WTC11 (cell line): ENCODE results near the gene CEP78. TPM values are rescaled to one million over a fixed set of nuclear protein-coding genes. Genes with fewer than 3 reads are reported as not detected.
A peak's percentile ranks its signal among the peaks of the same experiment; 100 is the strongest.

Source experiments
- ATAC-seq: fragments of 200-7000 bp; cut with Tn5 transposase; 2 replicates; pipeline ENCODE4 v1.10.0; 2021; ENCODE audit warnings: mild to moderate bottlenecking, moderate library complexity
- CTCF ChIA-PET: fragments of 300-600 bp; sonication (Branson Sonifier 250); formaldehyde crosslinking; loops from one replicate; lab custom pipeline; 2021; ENCODE audit warnings: antibody characterized with exemption; lab: Charles Lee
- POLR2A ChIA-PET: fragments of 350-600 bp; sonication (Branson Sonifier 250); formaldehyde crosslinking; loops from one replicate; lab custom pipeline; 2021; ENCODE audit warnings: antibody characterized with exemption; lab: Charles Lee
- DNase-seq: peaks from one replicate; pipeline ENCODE4 v3.0.0; 2021; ENCODE audit warnings: low spot score
- H3K27ac Mint-ChIP-seq: 2 replicates; pipeline ENCODE4 v1.8.0; 2021; ENCODE audit warnings: mixed read lengths
- H3K27me3 Mint-ChIP-seq: 2 replicates; pipeline ENCODE4 v1.8.0; 2021; ENCODE audit warnings: low read depth, mild to moderate bottlenecking, moderate library complexity, mixed read lengths
- H3K36me3 Mint-ChIP-seq: 2 replicates; pipeline ENCODE4 v1.8.0; 2021; ENCODE audit warnings: mixed read lengths
- H3K4me1 Mint-ChIP-seq: 2 replicates; pipeline ENCODE4 v1.8.0; 2022; ENCODE audit warnings: mixed read lengths
- H3K4me3 Mint-ChIP-seq: 2 replicates; pipeline ENCODE4 v1.8.0; 2021; ENCODE audit warnings: mild to moderate bottlenecking, moderate library complexity, mixed read lengths
- H3K9me3 Mint-ChIP-seq: 2 replicates; pipeline ENCODE4 v1.8.0; 2021; ENCODE audit warnings: mixed read lengths
- ATF1 ChIP-seq: sonication (generic); formaldehyde crosslinking; IDR thresholded peaks from 2 replicates; pipeline ENCODE4 v1.8.1; 2023; ENCODE audit warnings: mild to moderate bottlenecking, moderate library complexity, missing genetic modification reagents
- CBFB ChIP-seq: sonication (generic); formaldehyde crosslinking; IDR thresholded peaks from 2 replicates; pipeline ENCODE4 v1.8.1; 2022; ENCODE audit warnings: mild to moderate bottlenecking, low read depth, missing genetic modification reagents
- CREM ChIP-seq: sonication (generic); formaldehyde crosslinking; IDR thresholded peaks from 2 replicates; pipeline ENCODE4 v1.8.1; 2022; ENCODE audit warnings: mild to moderate bottlenecking, missing genetic modification reagents, moderate library complexity
- CTCF ChIP-seq: fragments of 200-600 bp; IDR thresholded peaks from 2 replicates; pipeline ENCODE4 v1.8.0; 2022; ENCODE audit warnings: antibody characterized with exemption
- E2F1 ChIP-seq: sonication (generic); formaldehyde crosslinking; IDR thresholded peaks from 2 replicates; pipeline ENCODE4 v1.8.0; 2022; ENCODE audit warnings: mild to moderate bottlenecking, missing genetic modification reagents
- E2F5 ChIP-seq: sonication (generic); formaldehyde crosslinking; IDR thresholded peaks from 2 replicates; pipeline ENCODE4 v1.8.1; 2022; ENCODE audit warnings: mild to moderate bottlenecking, moderate library complexity, missing genetic modification reagents
- FOXK1 ChIP-seq: sonication (generic); formaldehyde crosslinking; IDR thresholded peaks from 2 replicates; pipeline ENCODE4 v1.8.0; 2022; ENCODE audit warnings: mild to moderate bottlenecking, moderate library complexity, missing genetic modification reagents
- GABPB1 ChIP-seq: sonication (generic); formaldehyde crosslinking; IDR thresholded peaks from 2 replicates; pipeline ENCODE4 v1.8.1; 2023; ENCODE audit warnings: mild to moderate bottlenecking, missing genetic modification reagents
- JAZF1 ChIP-seq: fragments of 250-450 bp; sonication (Bioruptor Pico); IDR thresholded peaks from 2 replicates; pipeline ENCODE4 v1.9.0; 2021; ENCODE audit warnings: moderate library complexity, mild to moderate bottlenecking, inconsistent platforms
- JUN ChIP-seq: sonication (generic); formaldehyde crosslinking; IDR thresholded peaks from 2 replicates; pipeline ENCODE4 v1.8.0; 2023; ENCODE audit warnings: mild to moderate bottlenecking, missing genetic modification reagents
- KAT7 ChIP-seq: sonication (generic); formaldehyde crosslinking; IDR thresholded peaks from 2 replicates; pipeline ENCODE4 v1.8.1; 2023; ENCODE audit warnings: missing genetic modification reagents, mild to moderate bottlenecking, borderline replicate concordance
- MLX ChIP-seq: sonication (generic); formaldehyde crosslinking; IDR thresholded peaks from 2 replicates; pipeline ENCODE4 v1.8.1; 2023; ENCODE audit warnings: mild to moderate bottlenecking, missing genetic modification reagents, moderate library complexity
- MXD4 ChIP-seq: fragments of 250-450 bp; sonication (Bioruptor Pico); IDR thresholded peaks from 2 replicates; pipeline ENCODE4 v1.8.0; 2021; ENCODE audit warnings: mild to moderate bottlenecking, moderate library complexity, borderline replicate concordance
- NFYB ChIP-seq: sonication (generic); formaldehyde crosslinking; conservative IDR thresholded peaks from 2 replicates; pipeline ENCODE4 v1.8.0; 2022; ENCODE audit warnings: low read depth, missing genetic modification reagents
- NR2C2 ChIP-seq: sonication (generic); formaldehyde crosslinking; IDR thresholded peaks from 2 replicates; pipeline ENCODE4 v1.8.0; 2022; ENCODE audit warnings: mild to moderate bottlenecking, missing genetic modification reagents
- PRDM15 ChIP-seq: sonication (generic); formaldehyde crosslinking; IDR thresholded peaks from 2 replicates; pipeline ENCODE4 v1.8.0; 2022; ENCODE audit warnings: missing genetic modification reagents
- PRRX2 ChIP-seq: fragments of 250-450 bp; sonication (Bioruptor Pico); IDR thresholded peaks from 2 replicates; pipeline ENCODE4 v1.8.0; 2021; ENCODE audit warnings: mild to moderate bottlenecking
- RORB ChIP-seq: fragments of 250-450 bp; sonication (Bioruptor Pico); IDR thresholded peaks from 2 replicates; pipeline ENCODE4 v1.9.0; 2021; ENCODE audit warnings: mild to moderate bottlenecking
- SMAD4 ChIP-seq: sonication (generic); formaldehyde crosslinking; IDR thresholded peaks from 2 replicates; pipeline ENCODE4 v1.8.0; 2022; ENCODE audit warnings: mild to moderate bottlenecking, missing genetic modification reagents
- SOX15 ChIP-seq: fragments of 250-450 bp; sonication (Bioruptor Pico); IDR thresholded peaks from 2 replicates; pipeline ENCODE4 v1.9.0; 2021; ENCODE audit warnings: mild to moderate bottlenecking
- TP53 ChIP-seq: sonication (generic); formaldehyde crosslinking; IDR thresholded peaks from 2 replicates; pipeline ENCODE4 v1.8.1; 2023; ENCODE audit warnings: mild to moderate bottlenecking, missing genetic modification reagents
- ZBTB21 ChIP-seq: sonication (generic); formaldehyde crosslinking; IDR thresholded peaks from 2 replicates; pipeline ENCODE4 v1.8.1; 2023; ENCODE audit warnings: mild to moderate bottlenecking, missing genetic modification reagents, borderline replicate concordance
- ZNF138 ChIP-seq: sonication (generic); formaldehyde crosslinking; conservative IDR thresholded peaks from 2 replicates; pipeline ENCODE4 v1.8.1; 2022; ENCODE audit warnings: mild to moderate bottlenecking, moderate library complexity, missing genetic modification reagents
- ZSCAN18 ChIP-seq: fragments of 250-450 bp; sonication (Bioruptor Pico); IDR thresholded peaks from 2 replicates; pipeline ENCODE4 v2.1.2; 2022; ENCODE audit warnings: mild to moderate bottlenecking, moderate library complexity
- total RNA-seq: library from RNA; stranded (reverse); gene quantifications from 3 replicates; pipeline ENCODE4 v1.2.3, GENCODE V29; 2021

CEP78 gene
- total RNA-seq, 1 experiment from 2014 or later, result 42.0 TPM

- no peak overlapping the region for H3K4me3 Mint-ChIP-seq
- H3K4me1 Mint-ChIP-seq, result no peaks in the 10 kb centered on the region
- peaks cover 16% of the 10 kb centered on the region for H3K36me3 Mint-ChIP-seq
- no peak for TF ChIP-seq ZSCAN18 (CRISPR knock-in tag)
- TF ChIP-seq TP53 (CRISPR knock-in tag), result no peak
- peak; percentile 28; the same call in 1 of the 2 replicates for TF ChIP-seq CTCF
- TF ChIP-seq RORB, result no peak
- no peak for TF ChIP-seq PRRX2
- H3K9me3 Mint-ChIP-seq, result no peaks in the 10 kb centered on the region
- ATAC-seq (no peak), DNase-seq (no peak)
- H3K27ac Mint-ChIP-seq, result no peak overlapping the region
- ChIA-PET POLR2A (no interaction called here), CTCF (no interaction called here)
- no peaks in the 10 kb centered on the region for H3K27me3 Mint-ChIP-seq
These were observed 25.6 kb downstream of the CEP78 start for GRCh38 chr9:78261403-78262001.

- Mint-ChIP-seq H3K36me3 (peaks cover 23% of the 10 kb centered on the region), H3K27me3 (no peaks in the 10 kb centered on the region), H3K9me3 (no peaks in the 10 kb centered on the region), H3K4me3 (no peak overlapping the region), H3K27ac (no peak overlapping the region), H3K4me1 (no peaks in the 10 kb centered on the region)
- no peak for TF ChIP-seq SMAD4
- no peak for TF ChIP-seq NFYB (CRISPR knock-in tag)
- no peak for TF ChIP-seq FOXK1 (CRISPR knock-in tag)
- TF ChIP-seq KAT7 (CRISPR knock-in tag), result no peak
- TF ChIP-seq E2F5 (CRISPR knock-in tag), result no peak
- no peak for TF ChIP-seq MLX (CRISPR knock-in tag)
- no peak for TF ChIP-seq E2F1
- no peak for TF ChIP-seq GABPB1 (CRISPR knock-in tag)
- no peak for TF ChIP-seq SOX15
- no peak for TF ChIP-seq CBFB (CRISPR knock-in tag)
- no peak for TF ChIP-seq MXD4
- ChIA-PET POLR2A (no interaction called here), CTCF (no interaction called here)
- DNase-seq (no peak), ATAC-seq (no peak)
These were observed 26.8 kb downstream of the CEP78 start for GRCh38 chr9:78262655-78263054.

- no peak for ATAC-seq
- peaks cover 36% of the 10 kb centered on the region for H3K36me3 Mint-ChIP-seq
- CTCF ChIA-PET, result no interaction called here
These were observed 32.0 kb downstream of the CEP78 start for GRCh38 chr9:78267889-78268288.

More at GRCh38 chr9:78267889-78268288, 32.0 kb downstream of the CEP78 start:
- no peaks in the 10 kb centered on the region for H3K9me3 Mint-ChIP-seq
- TF ChIP-seq NR2C2 (CRISPR knock-in tag) (no peak), JUN (no peak), ZBTB21 (no peak), ZSCAN18 (CRISPR knock-in tag) (no peak), CREM (no peak), ZNF138 (CRISPR knock-in tag) (no peak), ATF1 (CRISPR knock-in tag) (no peak), JAZF1 (no peak), PRDM15 (CRISPR knock-in tag) (no peak)
- POLR2A ChIA-PET, result no interaction called here
- no peak overlapping the region for H3K27ac Mint-ChIP-seq
- H3K4me3 Mint-ChIP-seq, result no peak overlapping the region
- DNase-seq, result no peak
- no peaks in the 10 kb centered on the region for H3K27me3 Mint-ChIP-seq
- no peaks in the 10 kb centered on the region for H3K4me1 Mint-ChIP-seq
